NT2/D1 (cell line): ENCODE measurements around the gene ATP4B.

ENCODE experiments used
- SUZ12 ChIP-seq: IDR thresholded peaks from 2 replicates; pipeline ENCODE4 v1.6.1; 2011; ENCODE audit not compliant: insufficient read length, insufficient read depth; ENCODE audit errors: extremely low read depth
- YY1 ChIP-seq: IDR thresholded peaks from 2 replicates; pipeline ENCODE4 v1.6.1; 2011; ENCODE audit not compliant: insufficient read length, insufficient read depth
- ZNF274 ChIP-seq: IDR thresholded peaks from 2 replicates; pipeline ENCODE4 v1.6.1; 2011; ENCODE audit warnings: mild to moderate bottlenecking, low read depth, low read length

DNA sequence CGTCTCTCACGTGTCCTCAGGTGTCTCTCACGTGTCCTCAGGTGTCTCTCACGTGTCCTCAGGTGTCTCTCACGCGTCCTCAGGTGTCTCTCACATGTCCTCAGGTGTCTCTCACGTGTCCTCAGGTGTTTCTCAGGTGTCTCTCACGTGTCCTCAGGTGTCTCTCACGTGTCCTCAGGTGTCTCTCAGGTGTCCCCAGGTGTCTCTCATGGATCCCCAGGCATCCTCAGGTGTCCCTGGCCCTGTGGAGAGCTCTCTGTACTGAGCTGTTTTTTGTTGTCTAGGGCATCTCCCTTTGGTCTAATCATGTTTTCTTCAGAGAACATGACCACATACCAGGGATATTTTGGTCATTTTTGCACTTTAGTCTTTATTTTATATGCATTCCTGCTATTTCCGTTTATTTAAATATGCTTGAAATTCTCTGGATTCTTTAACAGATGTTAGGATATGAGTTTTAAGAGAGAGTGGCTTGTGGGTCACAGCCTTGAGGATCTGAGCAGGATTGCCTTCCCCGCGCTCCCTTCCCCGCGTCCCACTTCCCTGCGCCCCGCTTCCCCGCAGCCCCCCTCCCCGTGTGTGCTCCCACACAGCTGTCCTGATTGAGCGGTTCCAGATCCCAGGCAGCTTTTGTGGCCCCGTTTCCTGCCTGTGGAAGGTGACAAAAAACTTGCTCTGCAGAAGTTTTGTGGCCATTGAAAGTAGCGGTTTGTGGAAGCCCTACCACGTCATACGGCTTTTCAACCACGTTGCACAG, 31.9 kb downstream of the ATP4B start:
- no peak for TF ChIP-seq ZNF274
- no peak for TF ChIP-seq YY1
- TF ChIP-seq SUZ12, result no peak
